Activated CD8-positive, alpha-beta T cell treated with anti-CD3 and anti-CD28 coated beads for 36 hours (primary cell): ENCODE data around the gene LAS1L. TPM values are rescaled to one million over a fixed set of nuclear protein-coding genes. Genes with fewer than 3 reads are reported as not detected.
"Not testable (repeated sequence)": the region's sequence is repeated elsewhere in the genome, so short reads cannot be mapped to it uniquely, and the experiment has no call there.

Experiments used
- ATAC-seq: fragments of 200-7000 bp; cut with Tn5 transposase; one replicate; pipeline ENCODE4 v1.10.0; 2021; ENCODE audit warnings: mild to moderate bottlenecking, moderate library complexity
- CTCF ChIA-PET: fragments of 350-600 bp; sonication (Branson Sonifier 250); formaldehyde crosslinking; loops from one replicate; lab custom pipeline; 2021; ENCODE audit warnings: antibody characterized with exemption; lab: Charles Lee
- POLR2A ChIA-PET: fragments of 350-600 bp; sonication (Branson Sonifier 250); formaldehyde crosslinking; loops from one replicate; lab custom pipeline; 2021; ENCODE audit warnings: antibody characterized with exemption; lab: Charles Lee
- DNase-seq: peaks from one replicate; pipeline ENCODE4 v3.0.0-alpha.2; 2020
- H3K27ac Mint-ChIP-seq: one replicate; pipeline ENCODE4 v1.8.0; 2021; ENCODE audit warnings: mild to moderate bottlenecking, mixed read lengths
- H3K27me3 Mint-ChIP-seq: one replicate; pipeline ENCODE4 v1.8.0; 2021; ENCODE audit warnings: mixed read lengths
- H3K36me3 Mint-ChIP-seq: one replicate; pipeline ENCODE4 v1.8.0; 2021; ENCODE audit warnings: low read depth, mixed read lengths
- H3K4me1 Mint-ChIP-seq: one replicate; pipeline ENCODE4 v1.8.0; 2021; ENCODE audit warnings: low read depth, mixed read lengths
- H3K4me3 Mint-ChIP-seq: one replicate; pipeline ENCODE4 v1.8.0; 2021; ENCODE audit warnings: mild to moderate bottlenecking, moderate library complexity, mixed read lengths
- H3K9me3 Mint-ChIP-seq: one replicate; pipeline ENCODE4 v1.8.0; 2021; ENCODE audit warnings: mixed read lengths
- CTCF ChIP-seq: fragments of 200-600 bp; IDR thresholded peaks from one replicate; pipeline ENCODE4 v1.8.0; 2022; ENCODE audit warnings: antibody characterized with exemption, mild to moderate bottlenecking
- intact Hi-C: fragments of 100-400 bp; cut with micrococcal nuclease; formaldehyde crosslinking; loops from one replicate; pipeline ENCODE4 v1.10.0; 2022
- total RNA-seq, 2 experiments: library from RNA; stranded (reverse); gene quantifications; one replicate each; pipeline ENCODE4 v1.2.3, GENCODE V29; 2021

The LAS1L gene
- total RNA-seq, 2 experiments from 2014 or later, result 68.4 to 70.3 TPM

- H3K9me3 Mint-ChIP-seq, result no peaks in the 10 kb centered on the region
- H3K36me3 Mint-ChIP-seq, result peaks cover 5% of the 10 kb centered on the region
- POLR2A ChIA-PET, result no interaction called here
- no peak overlapping the region for H3K27ac Mint-ChIP-seq
- intact Hi-C loops, result no loop called here
- CTCF ChIA-PET, result no interaction called here
- no peak overlapping the region for H3K4me3 Mint-ChIP-seq
- no peak for TF ChIP-seq CTCF
- H3K4me1 Mint-ChIP-seq, result no peaks in the 10 kb centered on the region
- DNase-seq (no peak), ATAC-seq (no peak)
- no peaks in the 10 kb centered on the region for H3K27me3 Mint-ChIP-seq
These were observed 32.0 kb downstream of the LAS1L start for GRCh38 chrX:65502618-65503017.

- no peak for TF ChIP-seq CTCF
- H3K9me3 Mint-ChIP-seq, result no peaks in the 10 kb centered on the region
- H3K36me3 Mint-ChIP-seq, result no peaks in the 10 kb centered on the region
- DNase-seq, result no peak
- H3K4me3 Mint-ChIP-seq, result no peak overlapping the region
- no peak overlapping the region for H3K27ac Mint-ChIP-seq
- no peaks in the 10 kb centered on the region for H3K4me1 Mint-ChIP-seq
- ChIA-PET CTCF (interaction anchor here (2.7 kb wide), 1 partner anchor 36 kb away, joined by 8 read pairs; no protein-coding TSS in a partner anchor), POLR2A (no interaction called here)
- intact Hi-C loops, result no loop called here
- no peak for ATAC-seq
- no peaks in the 10 kb centered on the region for H3K27me3 Mint-ChIP-seq
These were observed 41.2 kb downstream of the LAS1L start for GRCh38 chrX:65493431-65493830.

- Mint-ChIP-seq H3K27ac (no peak overlapping the region), H3K9me3 (no peaks in the 10 kb centered on the region), H3K27me3 (no peaks in the 10 kb centered on the region), H3K4me3 (no peak overlapping the region), H3K36me3 (no peaks in the 10 kb centered on the region), H3K4me1 (no peaks in the 10 kb centered on the region)
- no peak for DNase-seq
- ChIA-PET CTCF (no interaction called here), POLR2A (no interaction called here)
- ATAC-seq, result no peak
- intact Hi-C loops, result no loop called here
- no peak for TF ChIP-seq CTCF
These were observed 43.0 kb downstream of the LAS1L start for GRCh38 chrX:65491620-65492019.

GRCh38 chrX:65488495-65488894 lies 46.1 kb downstream of the LAS1L start:
- ChIA-PET POLR2A (no interaction called here), CTCF (no interaction called here)
- H3K36me3 Mint-ChIP-seq, result no peaks in the 10 kb centered on the region
- intact Hi-C loops, result no loop called here
- H3K9me3 Mint-ChIP-seq, result no peaks in the 10 kb centered on the region
- no peak overlapping the region for H3K4me3 Mint-ChIP-seq
- no peak for TF ChIP-seq CTCF
- H3K27me3 Mint-ChIP-seq, result no peaks in the 10 kb centered on the region
- no peaks in the 10 kb centered on the region for H3K4me1 Mint-ChIP-seq
- no peak overlapping the region for H3K27ac Mint-ChIP-seq
- no peak for DNase-seq
- ATAC-seq, result no peak

GRCh38 chrX:65480960-65481359 lies 53.6 kb downstream of the LAS1L start:
- Mint-ChIP-seq H3K36me3 (peaks cover 5% of the 10 kb centered on the region), H3K27ac (no peak overlapping the region), H3K9me3 (no peaks in the 10 kb centered on the region), H3K4me3 (no peak overlapping the region), H3K27me3 (no peaks in the 10 kb centered on the region), H3K4me1 (peaks cover 4% of the 10 kb centered on the region)
- POLR2A ChIA-PET, result no interaction called here
- no peak for TF ChIP-seq CTCF
- DNase-seq, result no peak
- CTCF ChIA-PET, result no interaction called here
- peak; percentile 37 for ATAC-seq
- intact Hi-C loops, result no loop called here

- CTCF ChIA-PET, result interaction anchor here (1.1 to 1.3 kb wide), 2 partner anchors 27 to 50 kb away, joined by 3 to 5 read pairs; no protein-coding TSS in a partner anchor
- ATAC-seq, H3K36me3 Mint-ChIP-seq, H3K4me3 Mint-ChIP-seq, DNase-seq, intact Hi-C loops, H3K9me3 Mint-ChIP-seq, POLR2A ChIA-PET, H3K27ac Mint-ChIP-seq, H3K4me1 Mint-ChIP-seq, H3K27me3 Mint-ChIP-seq: not testable (repeated sequence)
These were observed 55.5 kb downstream of the LAS1L start for GRCh38 chrX:65479102-65479501.
